GM21367 (cell line): Measurements from ENCODE around the gene ZBTB45.
"Not testable (repeated sequence)": the region's sequence is repeated elsewhere in the genome, so short reads cannot be mapped to it uniquely, and the experiment has no call there.

Experiments
- ATAC-seq: cut with Tn5 transposase; IDR thresholded peaks from one replicate; pipeline ENCODE4 v1.9.1; 2021; ENCODE audit not compliant: unreplicated experiment

ZBTB45 gene

DNA sequence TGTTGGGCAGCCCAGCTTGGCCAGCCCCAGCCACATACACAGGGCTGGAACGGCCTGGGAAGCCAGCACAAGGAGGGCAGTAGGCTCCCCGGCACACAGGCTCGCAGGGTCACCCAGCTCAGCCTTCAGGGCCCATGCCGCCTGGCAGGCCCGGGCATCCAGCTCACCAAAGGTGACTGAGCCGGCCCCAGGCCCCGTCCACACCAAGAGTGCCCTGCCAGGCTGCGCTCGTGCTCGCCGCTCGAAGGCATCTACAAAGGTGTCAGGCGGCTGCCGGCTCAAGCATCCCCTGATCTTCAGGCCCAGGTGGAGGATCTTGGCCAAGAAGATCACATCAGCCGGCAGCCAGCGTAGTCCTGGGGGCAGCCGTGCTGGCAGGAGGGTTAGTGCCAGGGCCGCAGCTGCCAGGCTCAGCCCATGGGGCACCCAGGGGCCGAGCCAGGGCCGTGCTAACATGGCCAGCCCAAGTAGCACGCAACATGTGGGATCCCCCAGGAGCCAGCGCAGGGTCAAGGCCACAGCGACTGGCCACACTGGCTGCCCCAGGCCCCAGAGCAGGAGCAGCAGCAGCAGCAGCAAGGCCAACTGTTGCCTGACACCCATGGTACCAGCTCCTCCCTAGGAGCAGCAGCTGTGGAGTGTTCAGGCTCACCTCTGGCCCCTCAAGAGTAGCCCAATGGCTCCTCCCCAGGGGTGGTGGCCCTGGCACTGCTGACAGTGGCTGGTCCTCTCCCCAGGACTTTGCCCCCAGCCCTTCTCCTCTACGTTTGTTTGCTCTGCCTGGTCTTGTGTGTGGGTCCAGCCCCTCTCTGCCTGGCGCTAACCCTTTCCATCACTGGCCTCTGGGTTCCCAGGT is 8.0 kb downstream of the ZBTB45 start, which contains the start of gene SLC27A5:
Gene SLC27A5, minus strand, starts transcription at position 640 of the 856 bp plus-strand sequence. Its CDS starts 37 bp downstream, at position 603.
- ATAC-seq, result no peak

DNA sequence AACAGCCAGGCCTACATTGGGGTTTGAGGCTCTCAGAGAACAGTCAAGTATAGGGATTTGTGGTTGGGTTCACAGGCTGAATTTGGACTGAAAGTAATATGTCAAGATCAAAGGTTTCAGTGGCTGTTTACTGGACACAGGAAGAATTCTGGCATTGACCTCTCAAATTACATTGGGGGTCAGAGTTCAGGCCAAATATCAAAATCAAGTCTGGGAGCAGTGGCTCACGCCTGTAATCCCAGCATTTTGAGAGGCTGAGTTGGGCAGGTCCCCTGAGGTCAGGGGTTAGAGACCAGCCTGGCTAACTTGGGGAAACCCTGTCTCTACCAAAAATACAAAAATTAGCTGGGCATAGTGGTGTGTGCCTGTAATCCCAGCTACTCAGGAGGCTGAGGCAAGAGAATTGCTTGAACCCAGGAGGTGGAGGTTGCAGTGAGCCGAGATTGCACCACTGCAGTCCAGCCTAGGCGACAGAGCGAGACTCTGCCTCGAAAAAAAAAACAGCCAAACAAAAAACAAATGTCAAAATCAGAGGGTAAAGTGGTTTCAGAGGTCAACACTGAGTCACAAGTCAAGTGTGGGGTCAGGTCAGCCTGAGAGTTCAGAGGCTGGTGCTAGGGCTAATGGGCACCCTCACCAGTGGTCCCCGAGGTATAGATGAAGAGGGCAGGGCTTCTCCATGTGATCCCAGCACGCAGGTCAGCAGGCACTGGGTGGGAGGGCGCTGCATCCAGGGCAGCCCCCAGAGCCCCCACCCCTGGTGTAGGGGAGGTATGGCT is 9.3 kb downstream of the ZBTB45 start:
- no peak for ATAC-seq

DNA sequence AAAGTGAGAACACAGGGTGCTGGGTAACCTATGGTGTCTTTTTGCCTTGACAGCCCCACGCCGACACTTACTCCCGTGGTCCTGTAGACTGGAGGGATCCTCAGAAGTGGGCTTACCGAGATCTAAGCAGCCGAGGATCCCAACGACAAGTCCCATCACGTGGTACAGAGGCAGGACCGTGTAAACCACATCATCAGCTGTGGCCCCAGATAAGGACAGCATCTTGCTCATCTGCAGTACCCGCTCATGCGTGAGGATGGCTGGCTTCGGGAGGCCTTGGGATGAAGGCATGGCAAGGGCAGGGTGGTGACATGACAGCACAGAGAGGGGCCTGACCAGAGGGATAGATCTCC is 9.9 kb downstream of the ZBTB45 start:
- ATAC-seq, result no peak

DNA sequence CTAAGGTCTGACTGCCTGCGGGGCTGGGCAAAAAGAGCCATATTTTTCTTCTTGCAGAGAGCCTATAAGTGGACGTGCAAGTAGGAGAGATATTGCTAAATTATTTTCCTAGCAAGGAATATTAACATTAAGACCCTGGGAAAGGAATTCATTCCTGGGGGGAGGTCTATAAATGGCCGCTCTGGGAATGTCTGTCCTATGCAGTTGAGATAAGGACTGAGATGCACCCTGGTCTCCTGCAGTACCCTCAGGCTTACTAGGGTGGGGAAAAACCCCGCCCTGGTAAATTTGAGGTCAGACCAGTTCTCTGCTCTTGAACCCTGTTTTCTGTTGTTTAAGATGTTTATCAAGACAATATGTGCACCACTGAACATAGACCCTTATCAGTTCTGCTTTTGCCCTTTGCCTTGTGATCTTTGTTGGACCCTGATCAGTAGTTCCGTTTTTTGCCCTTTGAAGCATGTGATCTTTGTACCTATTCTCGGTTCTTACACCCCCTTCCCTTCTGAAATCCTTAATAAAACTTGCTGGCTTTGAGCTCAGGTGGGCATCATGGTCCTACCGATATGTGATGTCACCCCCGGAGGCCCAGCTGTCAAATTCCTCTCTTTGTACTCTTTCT is 11.9 kb downstream of the ZBTB45 start:
- ATAC-seq, result not testable (repeated sequence)

DNA sequence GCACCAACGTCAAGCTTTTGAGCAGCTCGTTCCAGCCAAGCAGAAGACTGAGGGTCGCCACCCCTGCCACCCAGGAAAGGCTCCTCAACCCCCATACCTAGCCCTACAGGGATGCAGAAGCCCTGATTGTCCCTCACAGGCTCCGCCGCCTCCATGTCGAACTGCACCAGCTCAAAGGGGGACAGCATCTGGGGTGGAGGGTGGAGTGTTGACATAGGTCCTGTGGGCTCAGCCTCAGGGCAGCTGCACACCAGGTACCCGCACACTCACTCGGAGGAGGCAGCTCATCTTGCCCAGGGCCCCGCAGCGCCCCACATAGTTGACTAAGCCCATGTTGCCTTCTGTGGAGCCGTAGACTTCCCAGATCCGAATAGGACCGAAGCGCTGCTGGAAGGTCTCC is 19.4 kb downstream of the ZBTB45 start:
- ATAC-seq, result no peak

DNA sequence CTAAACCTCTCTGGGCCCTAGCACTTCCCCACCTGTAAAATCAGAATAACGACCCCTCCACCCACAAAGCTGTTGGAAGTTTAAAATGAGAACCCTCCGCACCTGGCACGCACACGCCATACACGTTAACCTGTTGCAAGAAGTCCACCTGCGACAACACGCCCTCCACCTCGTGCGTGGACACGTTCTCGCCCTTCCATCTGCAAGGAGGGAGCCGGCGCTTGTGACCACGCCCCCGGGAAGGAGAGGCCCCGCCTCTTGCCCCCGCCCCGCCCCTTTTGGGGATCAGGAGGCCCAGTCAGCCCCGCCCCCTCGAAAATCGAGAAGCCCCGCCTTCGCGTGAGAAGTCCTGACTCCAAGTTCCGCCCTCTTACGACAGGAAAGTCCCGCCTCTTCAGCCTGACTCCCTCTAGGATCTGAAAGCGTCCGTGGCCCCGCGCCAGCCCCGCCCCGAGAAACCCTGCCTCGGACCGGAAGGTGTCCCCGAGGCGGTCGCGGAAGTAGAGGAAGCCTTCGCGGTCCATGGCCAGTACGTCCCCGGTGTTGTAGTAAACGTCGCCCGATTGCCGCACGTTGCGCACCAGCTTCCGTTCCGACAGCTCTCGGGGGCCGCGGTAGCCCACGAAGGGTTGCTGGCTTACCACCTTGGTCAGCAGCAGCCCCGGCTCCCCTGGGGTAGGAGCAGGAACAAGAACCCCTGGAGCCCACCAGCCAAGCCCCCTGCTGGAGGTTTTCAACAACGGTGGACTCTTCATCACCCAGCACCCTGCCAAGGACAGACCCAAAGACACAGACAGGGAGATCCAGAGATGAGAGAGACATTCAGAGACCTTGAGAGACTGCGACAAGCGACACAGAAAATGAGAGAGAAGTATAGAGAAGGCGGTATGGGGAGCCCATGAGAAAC is 20.3 kb downstream of the ZBTB45 start:
- ATAC-seq, result peak; percentile 83

DNA sequence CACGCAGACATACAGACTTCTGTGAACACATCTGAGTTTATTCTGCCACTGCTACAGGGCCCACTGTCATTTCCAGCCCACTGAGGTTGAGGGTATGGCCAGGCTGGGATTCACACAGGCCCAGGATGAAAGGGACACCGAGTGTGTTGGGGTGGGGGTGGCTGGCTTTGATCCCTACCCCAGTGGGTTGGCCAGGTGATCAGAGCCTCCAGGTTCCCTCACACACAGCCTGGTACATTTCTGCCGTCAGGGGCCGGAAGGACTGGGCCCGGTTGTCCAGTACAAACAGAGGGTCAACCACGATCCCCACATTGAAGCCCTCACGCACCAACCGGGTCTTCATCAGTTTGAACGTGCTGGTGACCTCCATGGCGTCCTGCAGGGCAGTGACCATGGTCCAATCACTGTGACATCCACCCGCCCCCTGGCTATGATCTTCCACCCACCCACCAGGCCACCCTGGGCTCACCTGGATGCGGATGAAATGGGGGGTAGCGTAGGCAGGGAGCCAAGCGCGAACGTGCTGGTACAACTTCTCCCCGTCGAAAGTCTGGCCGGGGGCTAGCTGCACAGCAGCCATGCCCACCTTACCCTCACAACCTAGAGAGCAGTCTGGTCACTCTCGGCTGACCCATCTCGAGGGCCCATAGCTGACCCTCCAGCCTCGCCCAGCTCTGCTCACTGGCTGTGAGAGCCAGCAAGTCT is 21.1 kb downstream of the ZBTB45 start:
- ATAC-seq, result no peak

DNA sequence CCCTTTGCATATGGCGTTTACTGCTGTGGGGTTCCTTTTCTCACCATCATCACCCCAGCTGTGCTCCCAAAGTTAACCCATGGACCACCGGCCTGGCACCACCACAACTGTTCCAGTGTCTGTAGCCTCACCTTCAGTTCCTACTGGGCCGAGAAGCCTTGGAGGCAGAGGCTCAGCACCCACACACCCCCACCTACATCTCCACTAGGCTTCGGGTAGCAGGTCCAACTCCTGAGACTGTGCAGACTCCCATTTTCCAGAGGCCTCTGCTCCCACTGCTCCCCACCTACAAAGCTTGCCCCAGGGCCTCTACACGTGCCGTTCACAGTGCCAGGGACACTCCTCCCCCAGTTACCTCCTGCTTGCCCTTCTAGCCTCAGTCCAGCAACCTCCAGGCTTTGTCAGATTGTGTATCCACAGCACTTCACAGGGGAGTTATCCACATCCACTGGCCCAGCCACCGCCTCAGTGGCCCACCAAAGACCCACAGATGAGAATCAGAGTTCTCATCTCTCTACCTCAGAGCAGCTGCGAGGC is 21.9 kb downstream of the ZBTB45 start:
- ATAC-seq, result no peak

DNA sequence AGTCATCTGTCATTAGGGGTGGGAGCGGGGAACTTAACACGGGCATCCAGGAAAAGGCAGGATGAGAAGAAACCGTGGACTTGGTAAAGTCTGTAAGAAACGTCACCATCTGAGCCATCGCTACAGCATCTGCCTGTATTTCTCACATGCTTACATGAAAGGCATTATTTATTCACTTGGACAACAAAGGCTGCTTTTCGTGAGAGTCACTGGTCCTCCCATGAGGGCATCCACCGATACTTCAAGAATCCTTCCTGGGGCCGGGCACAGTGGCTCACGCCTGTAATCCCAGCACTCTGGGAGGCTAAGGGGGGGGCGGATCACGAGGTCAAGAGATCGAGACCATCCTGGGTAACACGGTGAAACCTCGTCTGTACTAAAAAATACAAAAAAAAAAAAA is 27.3 kb downstream of the ZBTB45 start:
- no peak for ATAC-seq

DNA sequence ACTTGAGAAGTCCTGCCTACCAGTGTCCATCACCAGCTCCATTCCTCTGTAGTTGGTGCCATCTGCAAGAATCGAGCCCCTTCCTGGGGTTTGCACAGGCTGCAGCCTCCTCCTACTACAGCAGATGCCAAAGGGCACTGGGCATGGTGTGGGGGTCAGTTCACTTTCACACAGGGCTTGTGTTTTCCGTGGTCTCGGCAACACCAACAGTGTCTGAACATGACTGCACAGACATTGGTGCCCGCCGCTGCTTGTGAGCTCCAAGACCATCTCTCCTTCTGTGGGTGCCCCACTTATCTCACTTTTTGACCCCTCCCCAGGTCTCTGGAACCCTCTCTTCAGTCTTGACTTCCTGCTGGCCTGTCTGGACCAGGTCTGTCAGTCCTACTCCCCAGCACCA is 28.2 kb downstream of the ZBTB45 start:
- no peak for ATAC-seq

DNA sequence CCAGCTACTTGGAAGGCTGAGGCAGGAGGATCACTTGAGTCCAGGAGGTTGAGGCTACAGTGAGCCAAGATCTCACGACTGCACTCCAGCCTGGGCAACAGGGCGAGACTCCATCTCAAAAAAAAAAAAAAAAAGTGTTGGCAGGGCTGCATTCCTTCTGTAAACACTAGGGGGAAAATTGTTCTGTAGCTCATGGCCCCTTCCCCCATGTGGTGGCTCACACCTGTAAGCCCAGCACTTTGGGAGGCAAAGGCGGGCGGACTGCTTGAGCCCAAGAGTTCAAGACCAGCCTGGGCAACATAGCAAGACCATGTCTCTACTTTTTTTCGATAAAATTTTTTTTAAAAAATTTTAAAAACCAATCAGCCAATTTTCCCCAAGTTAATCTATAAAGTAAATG is 35.3 kb downstream of the ZBTB45 start:
- not testable (repeated sequence) for ATAC-seq

DNA sequence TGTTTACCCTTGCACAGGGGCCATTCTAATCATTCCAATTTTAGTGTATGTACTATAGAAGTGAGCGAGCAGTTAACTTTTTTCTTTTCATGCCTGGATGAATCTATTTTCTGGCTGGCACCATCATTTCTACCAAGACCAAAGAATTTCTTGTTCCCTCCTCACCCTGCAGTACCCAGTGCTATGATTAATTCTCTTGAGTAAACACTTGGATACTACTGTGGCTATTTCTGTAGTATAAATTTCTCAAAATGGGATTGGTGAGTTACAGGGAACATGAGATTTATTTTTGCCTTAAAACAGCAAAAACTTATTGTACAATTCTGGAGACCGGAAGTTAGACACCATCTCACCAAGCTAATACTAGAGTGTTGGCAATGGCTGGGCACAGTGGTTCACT is 35.8 kb downstream of the ZBTB45 start:
- no peak for ATAC-seq

DNA sequence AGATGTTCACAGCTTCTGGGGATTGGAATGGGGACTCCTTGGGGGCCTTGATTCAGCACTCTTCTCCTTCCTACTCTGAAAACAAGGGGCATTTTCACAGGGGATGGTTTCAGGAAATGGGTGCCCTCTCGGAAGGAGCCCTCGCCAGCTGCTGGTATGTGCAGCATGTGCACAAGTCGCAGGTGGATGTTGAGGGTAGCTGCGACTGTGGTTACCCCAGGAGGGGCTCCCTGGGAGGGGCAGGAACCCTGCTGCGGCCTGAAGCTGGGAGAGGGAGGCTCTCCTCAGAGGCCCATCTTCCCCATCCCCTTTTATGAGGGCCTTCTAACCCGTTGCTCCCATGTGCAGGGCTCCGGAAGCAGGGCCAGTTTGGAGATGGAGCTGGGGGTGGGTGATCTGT is 37.2 kb downstream of the ZBTB45 start:
- ATAC-seq, result no peak

DNA sequence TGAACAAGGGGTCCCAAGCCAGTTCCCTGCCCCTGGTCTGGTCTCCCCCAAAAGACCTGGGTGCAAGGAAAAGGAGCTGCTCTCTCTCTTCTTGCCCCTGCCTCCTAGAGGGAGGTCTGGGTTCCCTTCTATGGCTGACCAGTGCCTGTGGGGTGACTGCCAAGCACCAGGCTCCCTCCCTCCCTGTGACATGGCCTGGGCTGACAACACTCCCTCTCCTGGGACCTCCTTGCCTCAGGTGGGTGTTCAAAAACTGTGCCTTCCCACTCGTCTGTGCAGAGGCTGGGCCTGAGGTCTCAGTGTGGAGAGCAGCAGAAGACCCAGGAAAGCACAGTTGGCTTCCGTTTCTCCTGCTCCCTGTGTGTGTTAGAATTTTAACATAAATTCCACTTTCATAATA is 38.8 kb downstream of the ZBTB45 start:
- no peak for ATAC-seq

DNA sequence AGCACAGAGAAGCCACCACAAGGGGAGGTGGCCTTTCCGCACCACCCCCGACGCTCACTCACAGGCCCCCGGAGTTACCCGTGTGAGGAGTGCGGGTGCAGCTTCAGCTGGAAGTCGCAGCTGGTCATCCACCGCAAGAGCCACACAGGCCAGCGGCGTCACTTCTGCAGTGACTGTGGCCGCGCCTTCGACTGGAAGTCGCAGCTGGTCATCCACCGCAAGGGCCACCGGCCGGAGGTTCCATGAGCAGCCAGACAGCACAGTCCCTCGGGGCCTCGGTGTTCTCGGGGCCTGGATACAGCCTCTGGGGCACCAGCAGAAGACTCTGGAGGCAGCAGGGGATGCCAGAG is 39.2 kb downstream of the ZBTB45 start:
- ATAC-seq, result no peak

DNA sequence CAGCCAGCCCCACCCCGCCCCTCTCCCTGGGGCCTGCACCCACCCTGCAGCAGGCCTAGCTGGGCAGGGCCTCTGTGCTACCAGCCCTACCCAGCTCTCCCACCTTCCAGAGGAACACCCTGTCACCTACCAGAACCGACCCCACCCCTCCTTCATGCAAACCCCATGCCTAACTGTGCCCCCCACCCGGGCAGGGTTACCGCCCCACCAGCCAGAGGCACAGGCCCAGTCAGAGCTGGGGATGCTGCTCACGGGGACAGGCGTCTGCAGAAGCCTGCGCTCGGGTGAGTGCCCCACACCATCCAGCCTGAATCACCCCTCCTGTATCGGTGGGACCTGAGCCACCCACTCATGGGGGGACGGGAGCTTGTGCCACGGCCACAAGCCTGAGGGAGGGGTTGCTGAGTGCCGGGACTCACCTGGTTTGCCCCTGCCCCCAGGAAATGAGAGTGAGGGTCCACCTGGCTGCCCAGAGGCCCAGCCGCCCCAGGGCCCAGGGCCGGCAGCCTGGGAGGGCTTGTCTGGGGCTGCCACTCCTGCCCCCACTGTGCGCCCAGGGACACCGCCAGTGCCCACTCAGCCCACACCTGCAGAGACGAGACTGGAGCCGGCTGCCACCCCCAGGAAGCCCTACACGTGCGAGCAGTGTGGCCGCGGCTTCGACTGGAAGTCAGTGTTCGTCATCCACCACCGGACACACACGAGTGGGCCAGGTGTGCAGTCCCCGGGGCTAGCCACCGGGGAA is 39.7 kb downstream of the ZBTB45 start:
- ATAC-seq, result no peak

DNA sequence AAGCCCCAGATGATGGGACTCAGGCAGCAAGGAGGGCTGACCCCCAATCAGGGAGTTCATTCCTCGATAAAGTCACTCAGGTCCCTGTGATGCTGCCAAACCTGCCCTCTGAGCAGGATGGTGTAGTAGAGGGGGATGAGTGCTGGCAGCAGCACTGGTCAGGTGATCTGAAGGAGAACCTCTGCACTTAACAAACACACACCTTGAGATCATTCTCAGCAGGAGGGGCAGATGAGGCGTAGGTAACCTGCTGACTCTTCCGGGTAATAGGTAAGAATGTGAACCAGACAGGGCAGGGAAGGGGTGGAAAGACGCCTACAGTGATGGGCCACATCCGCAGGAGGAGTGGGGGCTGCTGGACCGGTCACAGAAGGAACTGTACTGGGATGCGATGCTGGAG is 40.3 kb downstream of the ZBTB45 start:
- no peak for ATAC-seq

DNA sequence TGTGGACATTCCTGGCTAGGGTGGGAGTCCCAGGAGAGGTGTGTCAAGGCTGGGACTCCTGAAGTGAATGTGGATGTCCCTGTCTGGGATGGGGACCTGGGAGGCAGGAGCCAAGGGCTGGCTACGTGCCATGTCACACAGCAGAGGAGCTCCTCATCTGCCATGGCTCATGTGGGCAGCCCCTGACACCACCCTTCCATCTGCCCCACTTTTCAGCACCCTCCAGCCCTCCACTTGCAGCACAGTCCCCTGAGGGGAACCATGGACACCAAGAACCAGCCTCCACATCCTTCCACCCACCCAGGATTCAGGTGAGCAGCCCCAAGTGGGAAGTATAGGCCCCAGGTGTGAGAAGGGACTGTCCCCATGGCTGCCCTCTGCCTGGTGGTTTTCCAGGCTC is 41.7 kb downstream of the ZBTB45 start:
- no peak for ATAC-seq

DNA sequence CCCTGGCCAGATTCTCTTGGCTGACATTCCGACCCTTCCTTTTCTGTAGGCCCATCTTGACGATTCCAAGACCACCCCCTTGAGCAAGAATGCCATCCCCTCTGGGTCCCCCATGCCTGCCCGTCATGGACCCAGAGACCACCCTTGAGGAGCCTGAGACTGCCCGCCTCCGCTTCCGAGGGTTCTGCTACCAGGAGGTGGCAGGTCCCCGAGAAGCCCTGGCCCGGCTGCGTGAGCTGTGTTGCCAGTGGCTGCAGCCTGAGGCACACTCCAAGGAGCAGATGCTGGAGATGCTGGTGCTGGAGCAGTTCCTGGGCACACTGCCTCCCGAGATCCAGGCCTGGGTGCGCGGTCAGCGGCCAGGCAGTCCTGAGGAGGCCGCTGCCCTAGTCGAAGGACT is 42.5 kb downstream of the ZBTB45 start:
- ATAC-seq, result no peak
